Activated CD4-positive, alpha-beta memory T cell treated with anti-CD3 and anti-CD28 coated beads for 36 hours (primary cell): ENCODE measurements around the gene RAB5B. TPM values are rescaled to one million over a fixed set of nuclear protein-coding genes. Genes with fewer than 3 reads are reported as not detected.
A peak's percentile ranks its signal among the peaks of the same experiment; 100 is the strongest.
"Not testable (repeated sequence)": the region's sequence is repeated elsewhere in the genome, so short reads cannot be mapped to it uniquely, and the experiment has no call there.

Experiments
- CTCF ChIA-PET: fragments of 350-600 bp; sonication (Branson Sonifier 250); formaldehyde crosslinking; loops from one replicate; lab custom pipeline; 2021; ENCODE audit warnings: antibody characterized with exemption, inconsistent platforms; lab: Charles Lee
- POLR2A ChIA-PET: fragments of 350-600 bp; sonication (Branson Sonifier 250); formaldehyde crosslinking; loops from one replicate; lab custom pipeline; 2021; ENCODE audit warnings: antibody characterized with exemption; lab: Charles Lee
- DNase-seq: peaks from one replicate; pipeline ENCODE4 v3.0.0-alpha.2; 2020
- H3K27ac Mint-ChIP-seq: one replicate; pipeline ENCODE4 v1.8.0; 2021; ENCODE audit warnings: mixed read lengths
- H3K27me3 Mint-ChIP-seq: one replicate; pipeline ENCODE4 v1.8.0; 2021; ENCODE audit warnings: mixed read lengths
- H3K36me3 Mint-ChIP-seq: one replicate; pipeline ENCODE4 v1.8.0; 2021; ENCODE audit warnings: mixed read lengths
- H3K4me1 Mint-ChIP-seq: one replicate; pipeline ENCODE4 v1.8.0; 2021; ENCODE audit warnings: low read depth, mixed read lengths
- H3K4me3 Mint-ChIP-seq: one replicate; pipeline ENCODE4 v1.8.0; 2021; ENCODE audit warnings: mild to moderate bottlenecking, mixed read lengths
- H3K9me3 Mint-ChIP-seq: one replicate; pipeline ENCODE4 v1.8.0; 2021; ENCODE audit warnings: mixed read lengths
- intact Hi-C: fragments of 100-400 bp; cut with micrococcal nuclease; formaldehyde crosslinking; loops from one replicate; pipeline ENCODE4 v1.15.1; 2023
- total RNA-seq, 2 experiments: library from RNA; stranded (reverse); gene quantifications; one replicate each; pipeline ENCODE4 v1.2.3, GENCODE V29; 2021

RAB5B gene
- total RNA-seq, 2 experiments from 2014 or later = 44.8 to 46.4 TPM

- H3K36me3 Mint-ChIP-seq, H3K4me3 Mint-ChIP-seq, H3K27ac Mint-ChIP-seq, H3K27me3 Mint-ChIP-seq, H3K9me3 Mint-ChIP-seq, DNase-seq: not testable (repeated sequence)
- intact Hi-C loops = loop anchor here (5.0 kb wide), 1 partner anchor 102 kb away; the partner anchor contains the start of gene PA2G4
- CTCF ChIA-PET = interaction anchor here (0.9 to 1.2 kb wide), 2 partner anchors 20 to 29 kb away, joined by 3 read pairs; no protein-coding TSS in a partner anchor
- H3K4me1 Mint-ChIP-seq = peaks cover 19% of the 10 kb centered on the region
- POLR2A ChIA-PET = interaction anchor here (1.2 kb wide), 1 partner anchor 8 kb away, joined by 5 read pairs; no protein-coding TSS in a partner anchor
Observed at GRCh38 chr12:55999999-56000540, 26.2 kb downstream of the RAB5B start.

- Mint-ChIP-seq H3K4me3 (no peak overlapping the region), H3K4me1 (peaks cover 14% of the 10 kb centered on the region), H3K36me3 (no peaks in the 10 kb centered on the region), H3K27me3 (peaks cover 5% of the 10 kb centered on the region), H3K27ac (no peak overlapping the region), H3K9me3 (no peaks in the 10 kb centered on the region)
- ChIA-PET POLR2A (interaction anchor here (0.6 kb wide), 1 partner anchor 19 kb away, joined by 3 read pairs; the partner anchor contains the start of gene IKZF4), CTCF (no interaction called here)
- intact Hi-C loops = no loop called here
- DNase-seq = no peak
Observed at GRCh38 chr12:56001487-56002100, 27.7 kb downstream of the RAB5B start.

- H3K27me3 Mint-ChIP-seq, H3K36me3 Mint-ChIP-seq, H3K9me3 Mint-ChIP-seq, intact Hi-C loops, H3K4me3 Mint-ChIP-seq, H3K27ac Mint-ChIP-seq, POLR2A ChIA-PET, DNase-seq: not testable (repeated sequence)
- CTCF ChIA-PET = interaction anchor here (1.5 kb wide), 1 partner anchor 26 kb away, joined by 4 read pairs; no protein-coding TSS in a partner anchor
- peaks cover 18% of the 10 kb centered on the region for H3K4me1 Mint-ChIP-seq
Observed at GRCh38 chr12:56003376-56003775, 29.5 kb downstream of the RAB5B start.

GRCh38 chr12:56004211-56004610 is 30.3 kb downstream of the RAB5B start:
- ChIA-PET CTCF (interaction anchor here (1.5 to 6.9 kb wide), 2 partner anchors 8 to 25 kb away, joined by 4 to 49 read pairs; partner anchors contain the start of gene SUOX), POLR2A (no interaction called here)
- Mint-ChIP-seq H3K9me3 (no peaks in the 10 kb centered on the region), H3K4me1 (peaks cover 22% of the 10 kb centered on the region), H3K4me3 (no peak overlapping the region), H3K36me3 (no peaks in the 10 kb centered on the region), H3K27ac (no peak overlapping the region), H3K27me3 (no peaks in the 10 kb centered on the region)
- no peak for DNase-seq
- intact Hi-C loops = no loop called here

GRCh38 chr12:56007564-56008559 is 34.0 kb downstream of the RAB5B start:
- Mint-ChIP-seq H3K9me3 (no peaks in the 10 kb centered on the region), H3K27ac (peak overlapping the region; percentile 69), H3K27me3 (no peaks in the 10 kb centered on the region), H3K4me3 (peak overlapping the region; percentile 79), H3K36me3 (no peaks in the 10 kb centered on the region), H3K4me1 (peaks cover 24% of the 10 kb centered on the region)
- peak; percentile 71 for DNase-seq
- ChIA-PET CTCF (interaction anchor here (1.6 to 6.9 kb wide), 2 partner anchors 11 to 21 kb away, joined by 7 to 49 read pairs; partner anchors contain the start of gene SUOX), POLR2A (interaction anchor here (1.0 to 1.4 kb wide), 6 partner anchors 8 to 96 kb away, joined by 3 to 5 read pairs (median 4); partner anchors contain the start of genes RAB5B and SUOX)
- intact Hi-C loops = loop anchor here (1.0 to 2.0 kb wide), 2 partner anchors 13 to 35 kb away; partner anchors contain the start of gene IKZF4

GRCh38 chr12:56010111-56010570 is 36.3 kb downstream of the RAB5B start:
- Mint-ChIP-seq H3K4me3 (no peak overlapping the region), H3K27me3 (no peaks in the 10 kb centered on the region), H3K27ac (no peak overlapping the region), H3K4me1 (peaks cover 24% of the 10 kb centered on the region), H3K9me3 (no peaks in the 10 kb centered on the region), H3K36me3 (no peaks in the 10 kb centered on the region)
- no peak for DNase-seq
- CTCF ChIA-PET = interaction anchor here (0.6 to 6.9 kb wide), 4 partner anchors 13 to 295 kb away, joined by 3 to 49 read pairs (median 4); partner anchors contain the start of genes BLOC1S1 and SUOX
- POLR2A ChIA-PET = no interaction called here
- intact Hi-C loops = no loop called here

- Mint-ChIP-seq H3K36me3 (no peaks in the 10 kb centered on the region), H3K27ac (no peak overlapping the region), H3K9me3 (no peaks in the 10 kb centered on the region), H3K4me1 (peaks cover 30% of the 10 kb centered on the region), H3K4me3 (no peak overlapping the region), H3K27me3 (no peaks in the 10 kb centered on the region)
- intact Hi-C loops = no loop called here
- POLR2A ChIA-PET = interaction anchor here (0.6 to 0.8 kb wide), 2 partner anchors 34 to 1057 kb away, joined by 3 to 4 read pairs; no protein-coding TSS in a partner anchor
- no peak for DNase-seq
- CTCF ChIA-PET = interaction anchor here (0.9 to 1.3 kb wide), 2 partner anchors 13 to 15 kb away, joined by 3 to 8 read pairs; no protein-coding TSS in a partner anchor
Observed at GRCh38 chr12:56011509-56012090, 37.7 kb downstream of the RAB5B start.

- no peaks in the 10 kb centered on the region for H3K9me3 Mint-ChIP-seq
- intact Hi-C loops = no loop called here
- H3K4me1 Mint-ChIP-seq = peaks cover 19% of the 10 kb centered on the region
- H3K27me3 Mint-ChIP-seq = no peaks in the 10 kb centered on the region
- H3K27ac Mint-ChIP-seq = no peak overlapping the region
- H3K4me3 Mint-ChIP-seq = no peak overlapping the region
- no peak for DNase-seq
- no peaks in the 10 kb centered on the region for H3K36me3 Mint-ChIP-seq
- POLR2A ChIA-PET = interaction anchor here (1.0 to 1.1 kb wide), 2 partner anchors 27 to 40 kb away, joined by 3 to 4 read pairs; partner anchors contain the start of gene RAB5B
- CTCF ChIA-PET = interaction anchor here (0.7 to 1.1 kb wide), 2 partner anchors 16 to 67 kb away, joined by 3 read pairs; no protein-coding TSS in a partner anchor
Observed at GRCh38 chr12:56013482-56013881, 39.6 kb downstream of the RAB5B start.

- Mint-ChIP-seq H3K4me3 (no peak overlapping the region), H3K4me1 (peaks cover 15% of the 10 kb centered on the region), H3K36me3 (no peaks in the 10 kb centered on the region), H3K9me3 (no peaks in the 10 kb centered on the region), H3K27ac (no peak overlapping the region), H3K27me3 (no peaks in the 10 kb centered on the region)
- DNase-seq = no peak
- ChIA-PET CTCF (interaction anchor here (0.7 to 1.1 kb wide), 2 partner anchors 15 to 68 kb away, joined by 3 read pairs; no protein-coding TSS in a partner anchor), POLR2A (interaction anchor here (1.0 to 1.1 kb wide), 2 partner anchors 27 to 41 kb away, joined by 3 to 4 read pairs; partner anchors contain the start of gene RAB5B)
- intact Hi-C loops = no loop called here
Observed at GRCh38 chr12:56014205-56014604, 40.3 kb downstream of the RAB5B start.

- intact Hi-C loops = no loop called here
- Mint-ChIP-seq H3K4me1 (peaks cover 26% of the 10 kb centered on the region), H3K9me3 (no peaks in the 10 kb centered on the region), H3K27ac (no peak overlapping the region), H3K27me3 (no peaks in the 10 kb centered on the region), H3K36me3 (no peaks in the 10 kb centered on the region), H3K4me3 (no peak overlapping the region)
- CTCF ChIA-PET = no interaction called here
- DNase-seq = no peak
- POLR2A ChIA-PET = no interaction called here
Observed at GRCh38 chr12:56017181-56017580, 43.3 kb downstream of the RAB5B start.

GRCh38 chr12:56018356-56018755 is 44.5 kb downstream of the RAB5B start:
- no peaks in the 10 kb centered on the region for H3K27me3 Mint-ChIP-seq
- ChIA-PET CTCF (interaction anchor here (2.7 to 5.1 kb wide), 2 partner anchors 11 to 22 kb away, joined by 14 to 35 read pairs; partner anchors contain the start of gene SUOX), POLR2A (no interaction called here)
- H3K27ac Mint-ChIP-seq = no peak overlapping the region
- H3K4me3 Mint-ChIP-seq = no peak overlapping the region
- no peaks in the 10 kb centered on the region for H3K9me3 Mint-ChIP-seq
- no peak for DNase-seq
- intact Hi-C loops = no loop called here
- H3K36me3 Mint-ChIP-seq = no peaks in the 10 kb centered on the region
- H3K4me1 Mint-ChIP-seq = peaks cover 34% of the 10 kb centered on the region
